ENCODE data around the gene TRAPPC2. TPM values are rescaled to one million over a fixed set of nuclear protein-coding genes. Genes with fewer than 3 reads are reported as not detected.

TRAPPC2 gene
- total and polyA plus RNA-seq, 4 donors = 6.5 to 18.5 (median 15.3) TPM

GRCh38 chrX:13699183-13699826 is 35.1 kb downstream of the TRAPPC2 start:
- intact Hi-C loops (cut with DNase I) = no loop called here
- H3K4me1 ChIP-seq (ENCODE audit: control insufficient read depth in 1 of 2, insufficient read depth in 2 of 2, low read length in 2 of 2) = peaks cover 3 to 13% of the 10 kb centered on the region in 2 donors
- no peak overlapping the region for H3K4me3 ChIP-seq (ENCODE audit: low read length in 2 of 2)
- 19 to 58% methylated on average over 7 of the region's 7 CpGs for WGBS, 2 donors
- DNase-seq (no peak), ATAC-seq (ENCODE audit: low FRiP score) (no peak)
- H3K9me3 ChIP-seq (ENCODE audit: control insufficient read depth, low read length) = no peaks in the 10 kb centered on the region
- no peaks in the 10 kb centered on the region for H3K36me3 ChIP-seq (ENCODE audit: control insufficient read depth in 1 of 2, insufficient read depth in 2 of 2, low read length in 1 of 2)
- H3K27me3 ChIP-seq (ENCODE audit: control insufficient read depth in 1 of 2, insufficient read depth in 2 of 2, low read length in 1 of 2) = no peaks in the 10 kb centered on the region
- peak overlapping the region in 1 of 2 donors; percentile 24 for H3K27ac ChIP-seq (ENCODE audit: low read depth in 1 of 2, low read length in 2 of 2)

GRCh38 chrX:13698432-13698831 is 36.0 kb downstream of the TRAPPC2 start:
- no peak overlapping the region for H3K27ac ChIP-seq (ENCODE audit: low read depth in 1 of 2, low read length in 2 of 2)
- ATAC-seq (ENCODE audit: low FRiP score) = no peak
- H3K4me3 ChIP-seq (ENCODE audit: low read length in 2 of 2) = no peak overlapping the region
- intact Hi-C loops (cut with DNase I) = no loop called here
- H3K4me1 ChIP-seq (ENCODE audit: control insufficient read depth in 1 of 2, insufficient read depth in 2 of 2, low read length in 2 of 2) = peaks cover 2 to 13% of the 10 kb centered on the region in 2 donors
- no peaks in the 10 kb centered on the region for H3K9me3 ChIP-seq (ENCODE audit: control insufficient read depth, low read length)
- 36 to 60% methylated on average over 1 of the region's 1 CpG for WGBS, 2 donors
- no peak for DNase-seq
- H3K36me3 ChIP-seq (ENCODE audit: control insufficient read depth in 1 of 2, insufficient read depth in 2 of 2, low read length in 1 of 2) = no peaks in the 10 kb centered on the region
- no peaks in the 10 kb centered on the region for H3K27me3 ChIP-seq (ENCODE audit: control insufficient read depth in 1 of 2, insufficient read depth in 2 of 2, low read length in 1 of 2)

- intact Hi-C loops (cut with DNase I) = no loop called here
- H3K27ac ChIP-seq (ENCODE audit: low read depth in 1 of 2, low read length in 2 of 2) = no peak overlapping the region
- H3K27me3 ChIP-seq (ENCODE audit: control insufficient read depth in 1 of 2, insufficient read depth in 2 of 2, low read length in 1 of 2) = no peaks in the 10 kb centered on the region
- no peaks in the 10 kb centered on the region for H3K9me3 ChIP-seq (ENCODE audit: control insufficient read depth, low read length)
- DNase-seq = no peak
- H3K4me3 ChIP-seq (ENCODE audit: low read length in 2 of 2) = no peak overlapping the region
- H3K4me1 ChIP-seq (ENCODE audit: control insufficient read depth in 1 of 2, insufficient read depth in 2 of 2, low read length in 2 of 2) = peaks cover 2 to 13% of the 10 kb centered on the region in 2 donors
- no peaks in the 10 kb centered on the region for H3K36me3 ChIP-seq (ENCODE audit: control insufficient read depth in 1 of 2, insufficient read depth in 2 of 2, low read length in 1 of 2)
- 92 to 100% methylated on average over 1 of the region's 1 CpG for WGBS, 2 donors
- no peak for ATAC-seq (ENCODE audit: low FRiP score)
Observed at GRCh38 chrX:13697976-13698375, 36.4 kb downstream of the TRAPPC2 start.

- DNase-seq (no peak), ATAC-seq (ENCODE audit: low FRiP score) (no peak)
- Histone ChIP-seq H3K27me3 (ENCODE audit: control insufficient read depth in 1 of 2, insufficient read depth in 2 of 2, low read length in 1 of 2) (no peaks in the 10 kb centered on the region), H3K9me3 (ENCODE audit: control insufficient read depth, low read length) (no peaks in the 10 kb centered on the region), H3K36me3 (ENCODE audit: control insufficient read depth in 1 of 2, insufficient read depth in 2 of 2, low read length in 1 of 2) (no peaks in the 10 kb centered on the region), H3K4me3 (ENCODE audit: low read length in 2 of 2) (no peak overlapping the region), H3K4me1 (ENCODE audit: control insufficient read depth in 1 of 2, insufficient read depth in 2 of 2, low read length in 2 of 2) (peaks cover 2 to 13% of the 10 kb centered on the region in 2 donors), H3K27ac (ENCODE audit: low read depth in 1 of 2, low read length in 2 of 2) (no peak overlapping the region)
- WGBS, 2 donors = 92 to 99% methylated on average over 2 of the region's 2 CpGs
- intact Hi-C loops (cut with DNase I) = no loop called here
Observed at GRCh38 chrX:13697455-13697854, 37.0 kb downstream of the TRAPPC2 start.

- H3K4me1 ChIP-seq (ENCODE audit: control insufficient read depth in 1 of 2, insufficient read depth in 2 of 2, low read length in 2 of 2) = peaks cover 2 to 13% of the 10 kb centered on the region in 2 donors
- intact Hi-C loops (cut with DNase I) = no loop called here
- no peak overlapping the region for H3K4me3 ChIP-seq (ENCODE audit: low read length in 2 of 2)
- H3K36me3 ChIP-seq (ENCODE audit: control insufficient read depth in 1 of 2, insufficient read depth in 2 of 2, low read length in 1 of 2) = no peaks in the 10 kb centered on the region
- no peak overlapping the region for H3K27ac ChIP-seq (ENCODE audit: low read depth in 1 of 2, low read length in 2 of 2)
- H3K9me3 ChIP-seq (ENCODE audit: control insufficient read depth, low read length) = no peaks in the 10 kb centered on the region
- 95 to 98% methylated on average over 4 of the region's 4 CpGs for WGBS, 2 donors
- DNase-seq (no peak), ATAC-seq (ENCODE audit: low FRiP score) (no peak)
- no peaks in the 10 kb centered on the region for H3K27me3 ChIP-seq (ENCODE audit: control insufficient read depth in 1 of 2, insufficient read depth in 2 of 2, low read length in 1 of 2)
Observed at GRCh38 chrX:13695601-13696115, 38.8 kb downstream of the TRAPPC2 start.

- WGBS, 2 donors = 77 to 82% methylated on average over 8 of the region's 8 CpGs
- no peak for ATAC-seq (ENCODE audit: low FRiP score)
- no peaks in the 10 kb centered on the region for H3K27me3 ChIP-seq (ENCODE audit: control insufficient read depth in 1 of 2, insufficient read depth in 2 of 2, low read length in 1 of 2)
- H3K4me1 ChIP-seq (ENCODE audit: control insufficient read depth in 1 of 2, insufficient read depth in 2 of 2, low read length in 2 of 2) = peaks cover 2 to 16% of the 10 kb centered on the region in 2 donors
- no peak overlapping the region for H3K4me3 ChIP-seq (ENCODE audit: low read length in 2 of 2)
- intact Hi-C loops (cut with DNase I) = loop anchor here (5.0 kb wide), 1 partner anchor 37 kb away; the partner anchor contains the start of genes OFD1 (in 2 of the 2) and TRAPPC2 (in 2 of the 2)
- peak overlapping the region in 1 of 2 donors; percentile 28 for H3K27ac ChIP-seq (ENCODE audit: low read depth in 1 of 2, low read length in 2 of 2)
- H3K9me3 ChIP-seq (ENCODE audit: control insufficient read depth, low read length) = no peaks in the 10 kb centered on the region
- H3K36me3 ChIP-seq (ENCODE audit: control insufficient read depth in 1 of 2, insufficient read depth in 2 of 2, low read length in 1 of 2) = no peaks in the 10 kb centered on the region
- DNase-seq = no peak
Observed at GRCh38 chrX:13694983-13695382, 39.4 kb downstream of the TRAPPC2 start.

GRCh38 chrX:13694359-13694758 is 40.1 kb downstream of the TRAPPC2 start:
- H3K36me3 ChIP-seq (ENCODE audit: control insufficient read depth in 1 of 2, insufficient read depth in 2 of 2, low read length in 1 of 2) = no peaks in the 10 kb centered on the region
- peaks cover 2 to 16% of the 10 kb centered on the region in 2 donors for H3K4me1 ChIP-seq (ENCODE audit: control insufficient read depth in 1 of 2, insufficient read depth in 2 of 2, low read length in 2 of 2)
- H3K4me3 ChIP-seq (ENCODE audit: low read length in 2 of 2) = no peak overlapping the region
- DNase-seq (no peak), ATAC-seq (ENCODE audit: low FRiP score) (no peak)
- no peaks in the 10 kb centered on the region for H3K27me3 ChIP-seq (ENCODE audit: control insufficient read depth in 1 of 2, insufficient read depth in 2 of 2, low read length in 1 of 2)
- H3K27ac ChIP-seq (ENCODE audit: low read depth in 1 of 2, low read length in 2 of 2) = no peak overlapping the region
- intact Hi-C loops (cut with DNase I) = loop anchor here (5.0 kb wide), 1 partner anchor 38 kb away; the partner anchor contains the start of genes OFD1 (in 2 of the 2) and TRAPPC2 (in 2 of the 2)
- H3K9me3 ChIP-seq (ENCODE audit: control insufficient read depth, low read length) = no peaks in the 10 kb centered on the region
- 56 to 77% methylated on average over 2 of the region's 2 CpGs for WGBS, 2 donors

GRCh38 chrX:13693341-13693961 is 41.0 kb downstream of the TRAPPC2 start:
- no peak overlapping the region for H3K27ac ChIP-seq (ENCODE audit: low read depth in 1 of 2, low read length in 2 of 2)
- no peak for ATAC-seq (ENCODE audit: low FRiP score)

More at GRCh38 chrX:13693341-13693961, 41.0 kb downstream of the TRAPPC2 start:
- 53 to 58% methylated on average over 7 of the region's 7 CpGs for WGBS, 2 donors
- no peak for DNase-seq
- no peaks in the 10 kb centered on the region for H3K27me3 ChIP-seq (ENCODE audit: control insufficient read depth in 1 of 2, insufficient read depth in 2 of 2, low read length in 1 of 2)
- H3K4me1 ChIP-seq (ENCODE audit: control insufficient read depth in 1 of 2, insufficient read depth in 2 of 2, low read length in 2 of 2) = peaks cover 2 to 16% of the 10 kb centered on the region in 2 donors
- no peaks in the 10 kb centered on the region for H3K9me3 ChIP-seq (ENCODE audit: control insufficient read depth, low read length)
- intact Hi-C loops (cut with DNase I) = loop anchor here (5.0 kb wide), 1 partner anchor 39 kb away; the partner anchor contains the start of genes OFD1 (in 2 of the 2) and TRAPPC2 (in 2 of the 2)
- no peak overlapping the region for H3K4me3 ChIP-seq (ENCODE audit: low read length in 2 of 2)
- no peaks in the 10 kb centered on the region for H3K36me3 ChIP-seq (ENCODE audit: control insufficient read depth in 1 of 2, insufficient read depth in 2 of 2, low read length in 1 of 2)
